ENCODE results near the gene PRM1.

The PRM1 gene

DNA sequence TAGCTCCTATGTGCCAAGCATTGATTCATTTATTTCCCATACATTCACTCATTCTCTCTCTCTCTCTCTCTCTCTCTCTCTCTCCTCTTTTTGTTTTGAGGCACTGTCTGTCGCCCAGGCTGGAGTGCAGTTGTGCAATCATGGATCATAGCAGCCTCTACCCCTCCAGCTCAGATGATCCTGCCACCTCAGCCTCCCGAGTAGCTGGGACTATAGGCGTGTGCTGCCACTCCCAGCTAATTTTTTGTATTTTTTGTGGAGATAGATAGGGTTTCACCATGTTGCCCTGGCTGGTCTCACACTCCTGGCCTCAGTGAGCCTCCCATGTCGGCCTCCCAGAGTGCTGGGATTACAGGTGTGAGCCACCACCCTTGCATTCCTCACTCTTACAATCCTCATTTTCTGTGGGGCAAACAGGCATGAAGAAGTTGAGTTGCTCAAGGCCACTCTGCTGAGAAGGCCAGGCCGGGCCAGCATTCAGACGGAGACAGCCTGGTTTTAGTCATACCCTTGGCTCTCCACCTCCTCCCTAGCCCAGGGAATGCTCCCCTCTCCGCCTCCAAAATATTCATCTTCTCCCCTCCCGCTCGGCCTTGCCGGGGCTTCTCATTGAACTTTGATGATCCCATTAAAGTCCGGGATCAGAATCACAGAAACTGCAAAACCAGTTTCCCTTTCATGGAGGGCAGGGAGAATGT, 4.1 kb downstream of the PRM1 start:
- no peak overlapping the region for H3K4me3 Mint-ChIP-seq
- peaks cover 3% of the 10 kb centered on the region for H3K9me3 Mint-ChIP-seq
- H3K27me3 Mint-ChIP-seq (ENCODE audit: low read depth, poor library complexity) = peaks cover 11% of the 10 kb centered on the region
- H3K4me1 Mint-ChIP-seq = peaks cover 41% of the 10 kb centered on the region
- TF ChIP-seq, protein P1, sequence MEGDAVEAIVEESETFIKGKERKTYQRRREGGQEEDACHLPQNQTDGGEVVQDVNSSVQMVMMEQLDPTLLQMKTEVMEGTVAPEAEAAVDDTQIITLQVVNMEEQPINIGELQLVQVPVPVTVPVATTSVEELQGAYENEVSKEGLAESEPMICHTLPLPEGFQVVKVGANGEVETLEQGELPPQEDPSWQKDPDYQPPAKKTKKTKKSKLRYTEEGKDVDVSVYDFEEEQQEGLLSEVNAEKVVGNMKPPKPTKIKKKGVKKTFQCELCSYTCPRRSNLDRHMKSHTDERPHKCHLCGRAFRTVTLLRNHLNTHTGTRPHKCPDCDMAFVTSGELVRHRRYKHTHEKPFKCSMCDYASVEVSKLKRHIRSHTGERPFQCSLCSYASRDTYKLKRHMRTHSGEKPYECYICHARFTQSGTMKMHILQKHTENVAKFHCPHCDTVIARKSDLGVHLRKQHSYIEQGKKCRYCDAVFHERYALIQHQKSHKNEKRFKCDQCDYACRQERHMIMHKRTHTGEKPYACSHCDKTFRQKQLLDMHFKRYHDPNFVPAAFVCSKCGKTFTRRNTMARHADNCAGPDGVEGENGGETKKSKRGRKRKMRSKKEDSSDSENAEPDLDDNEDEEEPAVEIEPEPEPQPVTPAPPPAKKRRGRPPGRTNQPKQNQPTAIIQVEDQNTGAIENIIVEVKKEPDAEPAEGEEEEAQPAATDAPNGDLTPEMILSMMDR (IDR thresholded peaks at IDR 0.05) = no peak
- H3K36me3 Mint-ChIP-seq (ENCODE audit: low read depth) = no peaks in the 10 kb centered on the region
- DNase-seq = no peak
- H3K27ac Mint-ChIP-seq = no peak overlapping the region

DNA sequence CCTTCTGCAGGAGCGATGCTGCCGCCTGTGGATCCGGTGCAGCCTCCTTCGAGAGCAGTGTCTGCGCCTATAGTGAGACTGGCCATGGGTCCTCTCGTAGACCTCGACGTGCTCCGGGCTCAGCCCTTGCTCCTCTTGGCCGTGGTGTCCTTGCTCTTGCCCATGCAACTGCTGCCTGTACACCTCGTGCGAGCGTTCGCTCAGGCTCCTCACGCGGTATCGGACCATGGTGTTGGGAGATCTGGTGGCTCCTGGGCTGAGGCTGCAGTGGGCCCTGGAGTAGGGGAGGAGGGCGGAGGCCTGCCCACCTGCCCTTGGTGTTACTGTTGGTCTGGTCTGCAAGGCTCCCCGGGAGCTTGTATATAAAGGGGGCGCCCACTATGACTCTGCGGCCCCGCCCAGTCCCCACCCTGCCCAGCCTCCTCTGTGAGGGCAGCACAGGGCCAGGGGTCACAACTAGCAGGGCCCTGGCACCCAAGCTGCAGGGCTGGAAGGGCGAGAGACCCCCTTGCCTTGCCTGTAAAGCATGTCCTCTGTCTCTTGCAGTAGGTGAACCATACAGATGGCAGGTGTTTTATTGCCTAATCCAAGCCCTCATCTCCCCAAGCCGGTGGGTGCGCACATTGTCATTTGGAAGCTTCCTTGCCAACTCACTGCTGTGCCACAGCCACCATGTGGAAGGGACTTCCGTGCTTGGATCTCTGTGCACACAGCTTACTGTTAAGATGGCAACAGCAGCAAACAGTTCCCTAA, 4.8 kb downstream of the PRM1 start, which contains the start of gene PRM2:
PRM2 (minus strand) TSS at position 338 of the 753 bp plus-strand sequence; CDS start at position 228, 110 bp downstream.
- Mint-ChIP-seq H3K36me3 (ENCODE audit: low read depth) (no peaks in the 10 kb centered on the region), H3K4me1 (peaks cover 48% of the 10 kb centered on the region), H3K9me3 (peaks cover 3% of the 10 kb centered on the region), H3K27ac (no peak within 1 kb of the TSS), H3K4me3 (no peak within 1 kb of the TSS), H3K27me3 (ENCODE audit: low read depth, poor library complexity) (peaks cover 8% of the 10 kb centered on the region)
- DNase-seq = no peak
- TF ChIP-seq, protein P1 (IDR thresholded peaks at IDR 0.05) = no peak

DNA sequence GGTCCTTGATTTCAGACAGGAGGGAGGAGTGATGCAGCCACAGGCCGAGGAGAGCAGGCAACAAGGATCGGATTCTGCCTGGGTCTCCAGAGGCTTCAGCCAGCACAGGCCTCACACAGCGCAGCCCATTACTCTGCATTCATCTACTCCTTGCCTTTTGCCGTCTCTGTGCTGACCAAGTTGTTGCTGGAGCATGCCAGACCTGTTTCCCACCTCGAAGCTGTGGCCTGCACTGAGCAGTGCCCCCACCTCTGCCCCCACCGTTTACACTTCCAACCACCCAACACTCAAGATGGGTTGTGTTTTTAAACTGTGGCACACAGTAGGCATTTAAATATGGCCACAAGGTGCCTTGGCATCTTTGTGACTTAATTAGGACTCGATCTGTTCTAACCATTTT, 6.2 kb downstream of the PRM1 start:
- TF ChIP-seq, protein P1 (IDR thresholded peaks at IDR 0.05) = no peak
- Mint-ChIP-seq H3K4me3 (peak overlapping the region; percentile 61), H3K27ac (no peak overlapping the region), H3K27me3 (ENCODE audit: low read depth, poor library complexity) (peaks cover 8% of the 10 kb centered on the region), H3K9me3 (peaks cover 3% of the 10 kb centered on the region), H3K4me1 (peaks cover 48% of the 10 kb centered on the region), H3K36me3 (ENCODE audit: low read depth) (no peaks in the 10 kb centered on the region)
- DNase-seq = no peak

DNA sequence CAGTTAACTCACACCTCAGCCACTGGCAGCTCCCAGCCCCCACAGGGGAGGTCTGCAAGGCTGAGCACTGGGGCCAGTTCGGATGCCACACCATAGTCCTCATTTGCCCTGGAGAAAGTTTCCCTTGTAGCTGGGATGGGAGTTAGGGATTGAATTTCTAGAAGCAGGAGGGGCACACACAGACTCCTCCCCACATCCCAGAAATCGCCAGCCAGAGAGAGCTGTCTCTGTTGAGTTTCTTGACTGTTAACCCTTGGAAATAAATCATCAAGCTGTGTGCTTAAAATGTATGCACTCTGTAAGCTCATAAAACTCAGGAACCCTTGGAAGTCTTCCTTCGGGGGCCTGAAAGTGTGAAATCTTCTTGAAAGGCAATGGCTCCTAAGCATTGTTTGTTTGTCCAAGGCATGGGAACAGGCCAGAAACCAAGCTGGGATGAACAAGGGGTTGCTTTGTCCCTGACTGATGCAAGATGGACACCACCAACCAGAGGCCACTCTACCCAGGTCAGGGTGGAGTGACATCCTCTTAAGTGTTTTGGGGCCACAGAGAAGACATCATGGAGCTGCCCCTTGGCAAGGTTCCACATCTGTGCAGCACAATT, 7.3 kb downstream of the PRM1 start:
- peak; percentile 51 for DNase-seq
- Mint-ChIP-seq H3K36me3 (ENCODE audit: low read depth) (no peaks in the 10 kb centered on the region), H3K9me3 (peaks cover 3% of the 10 kb centered on the region), H3K4me3 (no peak overlapping the region), H3K4me1 (peaks cover 48% of the 10 kb centered on the region), H3K27me3 (ENCODE audit: low read depth, poor library complexity) (peaks cover 6% of the 10 kb centered on the region), H3K27ac (peak overlapping the region; percentile 95)
- TF ChIP-seq, protein P1 (IDR thresholded peaks at IDR 0.05) = no peak

DNA sequence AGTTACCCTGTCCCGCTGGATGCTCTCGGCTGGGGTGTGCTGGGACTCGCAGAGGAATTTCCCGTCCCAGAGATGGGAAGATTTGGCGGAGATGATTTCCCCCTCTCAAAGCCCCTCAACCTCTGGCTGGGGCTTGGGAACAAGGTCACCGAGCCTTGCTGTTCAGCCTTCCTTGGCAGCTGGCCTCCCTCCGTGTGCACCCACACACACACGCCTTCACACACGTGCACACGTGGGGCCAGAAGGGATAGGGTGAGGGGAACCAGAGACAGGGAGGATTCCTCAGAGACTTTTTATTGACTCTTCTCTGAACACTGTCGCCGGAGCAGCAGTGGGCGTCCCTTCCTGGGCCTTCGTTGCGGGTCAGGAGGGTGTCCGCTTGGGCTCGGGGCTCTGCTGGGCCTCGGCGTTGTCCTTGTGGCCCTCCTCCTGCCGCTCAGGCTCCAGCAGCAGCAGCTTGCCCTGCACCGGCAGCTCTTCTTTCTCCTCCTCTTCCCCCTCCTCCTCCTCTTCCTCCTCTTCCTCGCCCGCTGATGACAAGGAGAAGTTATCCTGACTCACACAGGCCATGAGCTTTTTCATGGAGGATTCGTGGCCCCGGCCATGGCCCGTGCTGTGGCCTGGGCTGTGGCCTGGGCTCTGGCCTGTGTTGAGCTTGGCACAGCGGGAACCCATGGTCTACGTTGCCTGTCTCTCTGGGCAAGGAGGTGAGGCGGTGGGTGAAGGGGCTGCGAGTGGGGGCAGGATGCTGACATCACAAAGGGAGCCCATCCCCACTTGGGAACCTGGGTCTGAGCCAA, 8.0 kb downstream of the PRM1 start, which contains the start of gene PRM3:
PRM3 (minus strand) TSS at position 709 of the 800 bp plus-strand sequence; CDS start at position 675, 34 bp downstream.
- TF ChIP-seq, protein P1 (IDR thresholded peaks at IDR 0.05) = no peak
- no peak within 1 kb of the TSS for H3K4me3 Mint-ChIP-seq
- no peaks in the 10 kb centered on the region for H3K36me3 Mint-ChIP-seq (ENCODE audit: low read depth)
- peak within 1 kb of the TSS; percentile 95 for H3K27ac Mint-ChIP-seq
- DNase-seq = no peak
- H3K27me3 Mint-ChIP-seq (ENCODE audit: low read depth, poor library complexity) = peaks cover 8% of the 10 kb centered on the region
- peaks cover 3% of the 10 kb centered on the region for H3K9me3 Mint-ChIP-seq
- H3K4me1 Mint-ChIP-seq = peaks cover 48% of the 10 kb centered on the region
